ENCODE data around the gene GDI1.

DNA sequence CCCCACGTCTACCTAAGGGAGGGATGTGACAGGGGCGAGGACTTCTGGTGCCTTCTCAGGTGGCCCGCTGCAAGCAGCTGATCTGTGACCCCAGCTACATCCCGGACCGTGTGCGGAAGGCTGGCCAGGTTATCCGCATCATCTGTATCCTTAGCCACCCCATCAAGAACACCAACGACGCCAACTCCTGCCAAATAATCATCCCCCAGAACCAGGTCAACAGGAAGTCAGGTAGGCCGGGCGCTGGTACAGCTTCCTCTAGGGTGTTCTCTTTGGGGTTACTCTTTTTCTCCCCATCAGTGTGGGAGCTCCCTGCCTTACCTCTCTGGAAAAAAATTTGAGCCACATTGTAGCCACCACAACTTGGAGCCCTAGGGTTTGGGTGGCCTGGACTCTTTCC lies 4.6 kb downstream of the GDI1 start:
- TF ChIP-seq EP300 (IDR thresholded peaks at IDR 0.05), result no peak
- TF ChIP-seq CTCF (IDR thresholded peaks at IDR 0.05), result no peak
